Stimulated activated CD4-positive, alpha-beta T cell treated with anti-CD3 and anti-CD28 coated beads, Interleukin-1b, Interleukin-23, amount 100 ng/mL, for 4 hours (primary cell): Measurements from ENCODE around the gene SPRR1A.

Source experiments
- DNase-seq, 2 donors: peaks; one replicate each; pipeline ENCODE4 v3.0.0-alpha.2; 2020; ENCODE audit warnings: low read depth in 2 of 2

SPRR1A gene

GRCh38 chr1:152983743-152984142 is at the start of gene SPRR1A:
Gene SPRR1A, plus strand, starts transcription at chr1:152984081. Its CDS starts 1,150 bp downstream, at chr1:152985231.
- no peak for DNase-seq

- DNase-seq, result no peak
Observed at GRCh38 chr1:152940614-152941013, 43.3 kb upstream of the SPRR1A start.

GRCh38 chr1:152941037-152941711 is 42.7 kb upstream of the SPRR1A start:
- DNase-seq, result no peak

- no peak for DNase-seq
Observed at GRCh38 chr1:152942161-152942560, 41.7 kb upstream of the SPRR1A start.

- no peak for DNase-seq
Observed at GRCh38 chr1:152946248-152946647, 37.6 kb upstream of the SPRR1A start.

- DNase-seq, result no peak
Observed at GRCh38 chr1:152946651-152947256, 37.1 kb upstream of the SPRR1A start, which contains the start of gene SPRR5. Gene SPRR5, plus strand, starts transcription at chr1:152947206. Its CDS starts 1,349 bp downstream, at chr1:152948555.

GRCh38 chr1:152951711-152952110 is 32.2 kb upstream of the SPRR1A start:
- no peak for DNase-seq

GRCh38 chr1:152953761-152954160 is 30.1 kb upstream of the SPRR1A start:
- no peak for DNase-seq

- DNase-seq, result no peak
Observed at GRCh38 chr1:152954436-152954835, 29.4 kb upstream of the SPRR1A start.

- no peak for DNase-seq
Observed at GRCh38 chr1:152957561-152957960, 26.3 kb upstream of the SPRR1A start.

GRCh38 chr1:152959273-152959672 is 24.6 kb upstream of the SPRR1A start:
- no peak for DNase-seq

- no peak for DNase-seq
Observed at GRCh38 chr1:152959801-152960451, 24.0 kb upstream of the SPRR1A start.

- no peak for DNase-seq
Observed at GRCh38 chr1:152960452-152961044, 23.3 kb upstream of the SPRR1A start.

- no peak for DNase-seq
Observed at GRCh38 chr1:152961226-152961891, 22.5 kb upstream of the SPRR1A start.

GRCh38 chr1:152962876-152963415 is 20.9 kb upstream of the SPRR1A start:
- no peak for DNase-seq

GRCh38 chr1:152964536-152964935 is 19.3 kb upstream of the SPRR1A start:
- DNase-seq, result no peak

- DNase-seq, result no peak
Observed at GRCh38 chr1:152965853-152966252, 18.0 kb upstream of the SPRR1A start.

GRCh38 chr1:152967201-152967600 is 16.7 kb upstream of the SPRR1A start:
- no peak for DNase-seq

- DNase-seq, result no peak
Observed at GRCh38 chr1:152968248-152968647, 15.6 kb upstream of the SPRR1A start.

GRCh38 chr1:152969036-152969435 is 14.8 kb upstream of the SPRR1A start:
- no peak for DNase-seq

- no peak for DNase-seq
Observed at GRCh38 chr1:152970495-152970894, 13.4 kb upstream of the SPRR1A start, which contains the start of gene SPRR4. Gene SPRR4, plus strand, starts transcription at chr1:152970648. Its CDS starts 1,243 bp downstream, at chr1:152971891.
